ENCODE data around the gene SEMA5B.

DNA sequence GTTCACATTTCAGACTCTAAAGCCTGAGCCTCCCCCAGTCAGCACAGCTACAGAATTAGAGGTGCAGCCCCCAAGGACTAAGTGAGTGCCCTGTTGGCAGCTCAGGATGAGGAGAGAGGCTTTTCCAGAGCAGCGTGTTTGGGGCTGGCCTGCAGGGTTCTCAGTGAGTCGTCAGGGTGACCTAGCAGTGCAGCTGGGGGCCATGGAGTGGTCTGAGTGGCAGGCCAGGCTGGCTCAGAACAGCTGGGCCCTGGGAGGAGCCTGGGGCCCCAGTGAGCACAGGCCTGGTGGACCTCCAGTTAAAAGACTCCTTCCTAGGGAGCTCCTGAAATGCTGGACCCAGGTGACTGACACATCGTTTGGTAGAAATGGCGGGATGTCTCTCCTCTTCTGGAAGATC lies 124.4 kb downstream of the SEMA5B start:
- TF ChIP-seq, protein P1, sequence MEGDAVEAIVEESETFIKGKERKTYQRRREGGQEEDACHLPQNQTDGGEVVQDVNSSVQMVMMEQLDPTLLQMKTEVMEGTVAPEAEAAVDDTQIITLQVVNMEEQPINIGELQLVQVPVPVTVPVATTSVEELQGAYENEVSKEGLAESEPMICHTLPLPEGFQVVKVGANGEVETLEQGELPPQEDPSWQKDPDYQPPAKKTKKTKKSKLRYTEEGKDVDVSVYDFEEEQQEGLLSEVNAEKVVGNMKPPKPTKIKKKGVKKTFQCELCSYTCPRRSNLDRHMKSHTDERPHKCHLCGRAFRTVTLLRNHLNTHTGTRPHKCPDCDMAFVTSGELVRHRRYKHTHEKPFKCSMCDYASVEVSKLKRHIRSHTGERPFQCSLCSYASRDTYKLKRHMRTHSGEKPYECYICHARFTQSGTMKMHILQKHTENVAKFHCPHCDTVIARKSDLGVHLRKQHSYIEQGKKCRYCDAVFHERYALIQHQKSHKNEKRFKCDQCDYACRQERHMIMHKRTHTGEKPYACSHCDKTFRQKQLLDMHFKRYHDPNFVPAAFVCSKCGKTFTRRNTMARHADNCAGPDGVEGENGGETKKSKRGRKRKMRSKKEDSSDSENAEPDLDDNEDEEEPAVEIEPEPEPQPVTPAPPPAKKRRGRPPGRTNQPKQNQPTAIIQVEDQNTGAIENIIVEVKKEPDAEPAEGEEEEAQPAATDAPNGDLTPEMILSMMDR (IDR thresholded peaks at IDR 0.05; ENCODE audit: low read length) = no peak
- no peak for TF ChIP-seq EZH2 (optimal IDR thresholded peaks at IDR 0.05; ENCODE audit: low read depth, low read length)

All from MM.1S (cell line).